ENCODE results near the gene RNF166. TPM values are rescaled to one million over a fixed set of nuclear protein-coding genes. Genes with fewer than 3 reads are reported as not detected.
A peak's percentile ranks its signal among the peaks of the same experiment; 100 is the strongest.

RNF166 gene
- total RNA-seq, 1 experiment from 2014 or later: 19.8 TPM

GRCh38 chr16:88651989-88652761, 54.0 kb downstream of the RNF166 start:
- TF ChIP-seq POLR2AphosphoS5 (IDR thresholded peaks at IDR 0.05; ENCODE audit: low read depth, low read length): no peak
- no peak for TF ChIP-seq REST (IDR thresholded peaks at IDR 0.05; ENCODE audit: insufficient read depth in 1 of 2, low read depth in 2 of 2, low read length in 1 of 2)
- no peak for TF ChIP-seq TCF7L2 (IDR thresholded peaks at IDR 0.05; ENCODE audit: low read depth, low read length)
- no peak for TF ChIP-seq SIN3A (IDR thresholded peaks at IDR 0.05; ENCODE audit: borderline replicate concordance, insufficient read depth, low read depth, low read length)
- no peak for TF ChIP-seq CTCF (IDR thresholded peaks at IDR 0.05)
- H3K36me3 ChIP-seq (ENCODE audit: control insufficient read depth, insufficient read depth, low read length): peaks cover 6% of the 10 kb centered on the region; the same call in 1 of the 2 replicates
- H3K27me3 ChIP-seq (ENCODE audit: control insufficient read depth, insufficient read depth, low read length): no peaks in the 10 kb centered on the region
- no peaks in the 10 kb centered on the region for H3K9me3 ChIP-seq (ENCODE audit: control insufficient read depth, insufficient read depth, low read depth, low read length)
- peaks cover 14% of the 10 kb centered on the region for H3K4me1 ChIP-seq (ENCODE audit: control insufficient read depth, insufficient read depth, low read length)
- POLR2A ChIA-PET: no interaction called here
- in situ Hi-C loops (cut with HindIII; ENCODE audit: low pct_unique_long_range_greater_than_20kb, low sequenced_read_pairs) (no loop called here), intact Hi-C loops (cut with micrococcal nuclease; ENCODE audit: unreplicated experiment) (no loop called here)
- no TSS peak for BruUV-seq (replicated peaks)
- H3K27ac ChIP-seq (ENCODE audit: low read length): peak overlapping the region; percentile 59
- DNase-seq (ENCODE audit: low read depth, low spot score) (no peak), ATAC-seq (no peak)
- CTCF ChIA-PET: no interaction called here
- H3K4me3 ChIP-seq (ENCODE audit: low read depth in 2 of 2, low read length in 2 of 2): no peak overlapping the region

- no TSS peak for BruUV-seq (replicated peaks)
- ATAC-seq: peak; percentile 81
- ChIA-PET POLR2A (no interaction called here), CTCF (no interaction called here)
- Histone ChIP-seq H3K9me3 (ENCODE audit: control insufficient read depth, insufficient read depth, low read depth, low read length) (no peaks in the 10 kb centered on the region), H3K4me1 (ENCODE audit: control insufficient read depth, insufficient read depth, low read length) (peaks cover 14% of the 10 kb centered on the region), H3K27me3 (ENCODE audit: control insufficient read depth, insufficient read depth, low read length) (no peaks in the 10 kb centered on the region), H3K36me3 (ENCODE audit: control insufficient read depth, insufficient read depth, low read length) (peaks cover 6% of the 10 kb centered on the region; the same call in 1 of the 2 replicates), H3K27ac (ENCODE audit: low read length) (peak overlapping the region; percentile 73), H3K4me3 (ENCODE audit: low read depth in 2 of 2, low read length in 2 of 2) (peak overlapping the region; percentile 62 to 70)
- DNase-seq (ENCODE audit: low read depth, low spot score): peak; percentile 38
- in situ Hi-C loops (cut with HindIII; ENCODE audit: low pct_unique_long_range_greater_than_20kb, low sequenced_read_pairs) (no loop called here), intact Hi-C loops (cut with micrococcal nuclease; ENCODE audit: unreplicated experiment) (no loop called here)
- TF ChIP-seq CTCF (IDR thresholded peaks at IDR 0.05): no peak
- TF ChIP-seq TCF7L2 (IDR thresholded peaks at IDR 0.05; ENCODE audit: low read depth, low read length): no peak
- no peak for TF ChIP-seq REST (IDR thresholded peaks at IDR 0.05; ENCODE audit: insufficient read depth in 1 of 2, low read depth in 2 of 2, low read length in 1 of 2)
- TF ChIP-seq POLR2AphosphoS5 (IDR thresholded peaks at IDR 0.05; ENCODE audit: low read depth, low read length): no peak
- TF ChIP-seq SIN3A (IDR thresholded peaks at IDR 0.05; ENCODE audit: borderline replicate concordance, insufficient read depth, low read depth, low read length): no peak
Measured at GRCh38 chr16:88651276-88651988, 54.8 kb downstream of the RNF166 start.
